Neutrophil (primary cell): ENCODE results near the gene CIITA.

ENCODE experiments used
- H3K27ac ChIP-seq: fragments of 200-600 bp; sonication (generic); 2 replicates; pipeline ENCODE4 v1.5.1; 2016; ENCODE audit warnings: mild to moderate bottlenecking, moderate library complexity
- H3K27me3 ChIP-seq: fragments of 200-600 bp; sonication (generic); 2 replicates; pipeline ENCODE4 v1.6.0; 2016; ENCODE audit warnings: mild to moderate bottlenecking
- H3K36me3 ChIP-seq: fragments of 200-600 bp; sonication (generic); 2 replicates; pipeline ENCODE4 v1.5.1; 2017
- H3K4me1 ChIP-seq, 2 experiments: fragments of 200-600 bp in 1 of 2; sonication (generic) in 1 of 2; 1 replicate in 1 of 2; 2 replicates in 1 of 2; pipeline versions ENCODE4 v1.5.1 to v1.6.1; 2013 to 2016; ENCODE audit warnings: low read depth in 1 of 2, low read length in 1 of 2, mild to moderate bottlenecking in 1 of 2, moderate library complexity in 1 of 2; ENCODE audit not compliant: control insufficient read depth in 1 of 2, insufficient read depth in 1 of 2
- H3K4me3 ChIP-seq, 2 experiments: fragments of 200-600 bp in 1 of 2; sonication (generic) in 1 of 2; 1 replicate in 1 of 2; 2 replicates in 1 of 2; pipeline ENCODE4 v1.5.1; 2013 to 2016; ENCODE audit warnings: low read depth in 1 of 2, low read length in 1 of 2, mild to moderate bottlenecking in 1 of 2, moderate library complexity in 1 of 2
- H3K9me3 ChIP-seq: fragments of 200-600 bp; sonication (generic); 2 replicates; pipeline ENCODE4 v1.5.1; 2016
- TF ChIP-seq, protein P1 (sequence below): fragments of 200-600 bp; sonication (generic); IDR thresholded peaks from 2 replicates; pipeline ENCODE4 v1.5.1; 2016; ENCODE audit warnings: antibody characterized with exemption

Gene CIITA

DNA sequence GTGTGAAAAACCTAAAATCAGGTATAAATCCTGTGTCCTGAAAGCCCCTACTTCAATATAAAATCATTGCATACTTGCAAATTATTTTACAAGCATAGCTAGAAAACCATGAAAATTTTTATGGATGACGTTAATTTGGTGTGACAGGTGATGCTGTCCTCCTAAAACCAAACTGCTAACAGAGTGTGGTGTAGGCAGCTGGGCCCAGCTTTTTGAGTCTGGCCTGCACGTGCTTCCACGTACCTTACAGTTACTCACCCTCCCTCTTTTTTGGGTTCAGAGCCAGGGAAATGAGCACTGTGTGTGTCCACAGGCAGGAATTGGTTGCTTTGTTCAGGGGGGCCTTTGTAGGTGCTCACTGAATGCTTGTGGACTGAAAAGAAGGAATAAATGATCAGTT is 103.8 kb downstream of the CIITA start:
- Histone ChIP-seq H3K4me1 (no peaks in the 10 kb centered on the region), H3K27ac (no peak overlapping the region), H3K4me3 (no peak overlapping the region), H3K27me3 (no peaks in the 10 kb centered on the region), H3K9me3 (no peaks in the 10 kb centered on the region), H3K36me3 (peaks cover 90% of the 10 kb centered on the region)
- TF ChIP-seq, protein P1, sequence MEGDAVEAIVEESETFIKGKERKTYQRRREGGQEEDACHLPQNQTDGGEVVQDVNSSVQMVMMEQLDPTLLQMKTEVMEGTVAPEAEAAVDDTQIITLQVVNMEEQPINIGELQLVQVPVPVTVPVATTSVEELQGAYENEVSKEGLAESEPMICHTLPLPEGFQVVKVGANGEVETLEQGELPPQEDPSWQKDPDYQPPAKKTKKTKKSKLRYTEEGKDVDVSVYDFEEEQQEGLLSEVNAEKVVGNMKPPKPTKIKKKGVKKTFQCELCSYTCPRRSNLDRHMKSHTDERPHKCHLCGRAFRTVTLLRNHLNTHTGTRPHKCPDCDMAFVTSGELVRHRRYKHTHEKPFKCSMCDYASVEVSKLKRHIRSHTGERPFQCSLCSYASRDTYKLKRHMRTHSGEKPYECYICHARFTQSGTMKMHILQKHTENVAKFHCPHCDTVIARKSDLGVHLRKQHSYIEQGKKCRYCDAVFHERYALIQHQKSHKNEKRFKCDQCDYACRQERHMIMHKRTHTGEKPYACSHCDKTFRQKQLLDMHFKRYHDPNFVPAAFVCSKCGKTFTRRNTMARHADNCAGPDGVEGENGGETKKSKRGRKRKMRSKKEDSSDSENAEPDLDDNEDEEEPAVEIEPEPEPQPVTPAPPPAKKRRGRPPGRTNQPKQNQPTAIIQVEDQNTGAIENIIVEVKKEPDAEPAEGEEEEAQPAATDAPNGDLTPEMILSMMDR, result no peak

DNA sequence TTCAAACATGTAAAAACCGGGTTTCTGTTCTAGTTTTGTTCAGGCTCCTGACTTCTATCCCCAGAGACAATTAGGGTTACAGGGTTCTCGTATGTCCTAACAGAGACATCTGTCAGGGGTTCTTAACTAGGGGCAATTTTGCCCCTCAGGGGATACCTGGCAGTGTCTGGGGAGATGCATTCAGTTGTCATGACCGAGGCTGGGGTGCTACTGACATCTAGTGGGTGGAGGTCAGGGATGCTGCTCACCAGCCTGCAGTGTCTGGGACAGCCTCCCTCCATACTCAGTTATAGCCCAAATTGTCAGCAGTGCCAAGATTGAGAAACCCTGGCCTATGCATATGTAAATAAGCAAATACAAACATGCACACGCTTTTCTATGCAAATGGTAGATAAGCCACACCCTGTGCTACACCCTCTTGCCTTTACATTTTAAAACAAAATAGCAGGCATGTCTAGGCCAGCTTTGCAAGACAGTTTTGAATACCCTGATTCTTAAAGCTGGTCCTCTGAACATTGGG is 104.8 kb downstream of the CIITA start:
- no peaks in the 10 kb centered on the region for H3K4me1 ChIP-seq
- H3K27me3 ChIP-seq, result no peaks in the 10 kb centered on the region
- peaks cover 87% of the 10 kb centered on the region for H3K36me3 ChIP-seq
- no peak overlapping the region for H3K4me3 ChIP-seq
- H3K27ac ChIP-seq, result no peak overlapping the region
- no peaks in the 10 kb centered on the region for H3K9me3 ChIP-seq
- TF ChIP-seq, protein P1, result no peak

DNA sequence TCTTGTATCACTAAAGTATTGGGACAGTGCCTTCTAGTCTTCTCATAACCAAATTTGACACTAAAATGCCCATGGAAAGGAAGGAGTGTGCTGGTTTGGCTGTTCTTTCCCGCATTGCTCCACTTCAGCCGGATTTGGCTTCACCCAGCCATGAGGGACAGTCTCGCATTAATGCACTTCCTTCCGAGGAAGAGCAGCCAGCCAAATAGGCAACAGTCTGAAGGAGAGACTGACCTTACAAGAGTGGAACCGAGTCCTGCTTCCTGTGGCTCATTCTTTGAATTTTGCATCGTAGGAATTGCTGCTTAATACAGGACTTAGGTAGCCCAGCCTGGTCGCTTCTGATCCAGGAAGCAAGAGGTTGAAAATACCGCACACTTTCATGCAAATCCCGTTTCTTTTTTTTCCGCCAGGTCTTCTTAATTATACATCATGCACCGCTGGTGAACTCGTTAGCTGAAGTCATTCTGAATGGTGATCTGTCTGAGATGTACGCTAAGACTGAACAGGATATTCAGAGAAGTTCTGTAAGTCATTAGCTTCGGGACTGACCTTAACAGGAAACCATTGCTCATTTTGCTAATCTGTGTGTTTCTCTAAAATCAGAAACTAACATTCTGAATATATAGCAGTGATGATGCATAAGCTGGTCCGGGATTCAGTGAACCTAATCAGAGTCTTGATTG is 105.6 kb downstream of the CIITA start:
- peaks cover 84% of the 10 kb centered on the region for H3K36me3 ChIP-seq
- TF ChIP-seq, protein P1, result no peak
- H3K9me3 ChIP-seq, result no peaks in the 10 kb centered on the region
- H3K27me3 ChIP-seq, result no peaks in the 10 kb centered on the region
- H3K4me3 ChIP-seq, result no peak overlapping the region
- H3K4me1 ChIP-seq, result no peaks in the 10 kb centered on the region
- H3K27ac ChIP-seq, result no peak overlapping the region

DNA sequence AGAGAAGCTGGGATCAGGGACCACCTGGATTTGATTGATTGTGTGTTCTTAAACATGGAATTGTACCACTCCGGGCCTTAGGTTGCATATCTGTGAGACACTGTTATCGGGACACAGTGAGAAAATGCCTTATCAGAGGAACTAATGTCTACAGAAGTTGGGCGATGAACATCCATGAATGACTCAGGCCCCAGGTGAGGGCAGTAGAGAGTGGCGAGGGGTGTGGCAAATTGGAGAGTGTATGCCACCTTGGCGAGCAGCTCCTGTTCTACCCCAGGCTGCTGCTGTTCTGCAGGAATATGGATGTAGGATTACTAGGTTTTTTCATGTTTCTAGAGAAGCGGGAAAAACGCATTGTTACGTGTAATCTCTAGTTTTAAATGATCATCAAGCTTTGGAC is 106.2 kb downstream of the CIITA start:
- Histone ChIP-seq H3K9me3 (no peaks in the 10 kb centered on the region), H3K36me3 (peaks cover 79% of the 10 kb centered on the region), H3K4me1 (no peaks in the 10 kb centered on the region), H3K4me3 (no peak overlapping the region), H3K27me3 (no peaks in the 10 kb centered on the region), H3K27ac (no peak overlapping the region)
- TF ChIP-seq, protein P1, result no peak

DNA sequence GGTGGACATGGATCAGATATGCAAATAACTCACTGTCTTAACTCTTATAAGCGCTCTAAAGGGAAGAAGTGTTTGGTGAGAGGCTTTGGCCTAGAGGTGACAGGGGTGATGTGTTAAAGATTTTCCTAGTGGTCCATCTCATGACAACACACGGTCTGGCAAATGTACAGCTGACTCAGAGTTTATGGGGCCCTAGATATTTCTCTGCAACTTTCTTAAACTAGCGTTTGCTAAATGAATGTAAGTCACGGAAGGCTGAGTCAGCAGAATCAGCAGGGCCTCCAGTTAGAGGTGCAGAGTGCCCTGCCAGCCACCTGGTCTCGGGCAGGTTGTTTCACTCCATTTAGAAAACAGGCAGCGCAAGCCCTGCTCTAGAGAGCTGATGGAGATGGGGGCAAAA is 107.5 kb downstream of the CIITA start:
- Histone ChIP-seq H3K27ac (no peak overlapping the region), H3K4me3 (no peak overlapping the region), H3K27me3 (no peaks in the 10 kb centered on the region), H3K9me3 (no peaks in the 10 kb centered on the region), H3K36me3 (peaks cover 79% of the 10 kb centered on the region), H3K4me1 (no peaks in the 10 kb centered on the region)
- TF ChIP-seq, protein P1, result no peak
